ENCODE measurements around the gene PKIB.
A peak's percentile ranks its signal among the peaks of the same experiment; 100 is the strongest.
"Not testable (repeated sequence)": the region's sequence is repeated elsewhere in the genome, so short reads cannot be mapped to it uniquely, and the experiment has no call there.

PKIB gene, protein sequence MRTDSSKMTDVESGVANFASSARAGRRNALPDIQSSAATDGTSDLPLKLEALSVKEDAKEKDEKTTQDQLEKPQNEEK

DNA sequence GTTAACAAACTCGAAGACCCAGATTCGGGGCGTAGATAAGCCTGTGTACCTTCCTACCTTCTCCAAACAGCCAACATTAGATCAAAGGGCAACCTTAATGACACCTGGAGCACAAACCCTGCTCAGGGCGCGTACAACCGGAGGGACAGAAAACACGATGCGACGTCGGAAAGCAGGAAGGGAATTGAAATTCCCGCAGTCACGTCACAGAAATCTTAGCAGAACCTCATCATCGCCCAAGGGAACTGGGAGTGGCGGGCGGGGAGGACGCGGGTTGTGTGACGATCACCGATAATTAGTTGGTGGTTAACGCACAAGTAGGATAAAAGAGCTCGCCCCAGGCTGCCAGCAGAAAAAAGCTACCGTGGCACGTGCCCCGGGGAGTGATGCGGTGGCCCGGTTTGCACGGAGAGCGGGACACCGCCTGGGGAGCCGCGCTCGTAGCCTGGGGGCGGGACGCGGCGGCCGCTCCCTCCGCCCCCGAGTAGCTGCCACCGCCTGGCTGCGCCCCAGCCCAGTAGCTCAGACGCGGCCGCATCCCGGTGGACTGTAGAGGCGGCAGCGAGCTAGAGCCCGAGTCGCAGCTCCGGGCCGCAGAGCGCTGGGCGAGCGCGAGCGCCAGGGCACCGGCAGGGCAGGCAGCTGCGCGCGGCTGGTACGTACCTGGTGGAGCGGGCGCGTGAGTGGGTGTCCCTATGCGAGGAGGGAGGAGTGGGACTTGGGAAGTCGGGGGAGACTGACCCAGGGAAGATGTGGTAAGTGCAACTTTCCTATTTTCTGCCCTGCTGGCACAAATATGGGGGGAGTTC is at the start of gene PKIB:
PKIB (plus strand) TSS at position 525 of the 809 bp plus-strand sequence. CDS start 107,390 bp downstream, outside the sequence.
- DNase-seq, result peak; percentile 46 to 57

DNA sequence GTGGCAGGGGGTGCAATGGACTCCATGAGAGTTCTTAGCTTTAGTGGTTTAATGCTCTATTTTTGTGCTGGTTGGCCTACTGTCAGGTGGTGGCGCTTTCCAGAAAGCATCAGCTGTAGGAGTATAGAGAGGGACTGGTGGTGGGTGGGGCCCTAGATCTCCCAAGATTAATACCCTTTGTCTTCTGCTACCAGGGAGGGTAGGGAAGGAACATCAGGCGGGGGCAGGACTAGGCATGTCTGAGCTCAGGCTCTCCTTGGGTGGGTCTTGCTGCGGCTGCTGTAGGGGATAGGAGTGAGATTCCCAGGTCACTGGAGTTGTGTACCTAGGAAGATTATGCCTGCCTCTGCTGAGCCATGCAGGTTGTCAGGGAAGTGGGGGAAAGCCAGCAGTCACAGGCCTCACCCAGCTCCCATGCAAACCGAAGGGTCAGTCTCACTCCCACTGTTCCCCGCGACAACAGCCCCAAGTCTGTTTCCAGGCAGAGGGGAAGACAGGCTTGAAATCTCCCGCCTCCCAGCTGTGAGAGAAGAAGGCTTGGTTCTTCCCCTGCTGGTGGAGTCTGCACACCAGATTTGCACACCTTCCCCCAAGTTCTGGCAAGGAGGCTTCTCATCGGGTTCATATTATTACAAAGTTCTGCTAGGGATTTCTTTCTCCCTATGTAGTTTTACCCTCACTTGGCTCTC is 46.7 kb upstream of the PKIB start:
- DNase-seq, result no peak

DNA sequence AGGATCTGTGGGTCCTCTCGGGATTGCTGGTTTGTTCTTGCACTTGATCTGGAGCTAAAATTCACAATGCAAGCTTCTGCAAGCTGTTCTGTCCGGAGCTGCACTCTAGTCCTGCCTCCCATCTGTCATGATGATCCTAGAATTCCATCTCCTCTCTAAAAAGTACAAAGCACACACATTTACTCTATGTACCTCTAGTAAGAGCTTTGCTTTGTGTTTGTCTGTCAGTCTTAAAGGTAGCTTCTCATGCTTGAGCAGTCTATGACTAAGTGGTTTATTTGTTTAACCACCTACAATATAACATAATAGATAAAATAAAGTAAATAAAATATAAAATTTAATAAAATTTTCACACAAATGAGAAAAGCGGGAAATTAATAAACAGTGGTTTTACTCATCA is 46.0 kb upstream of the PKIB start:
- no peak for DNase-seq

DNA sequence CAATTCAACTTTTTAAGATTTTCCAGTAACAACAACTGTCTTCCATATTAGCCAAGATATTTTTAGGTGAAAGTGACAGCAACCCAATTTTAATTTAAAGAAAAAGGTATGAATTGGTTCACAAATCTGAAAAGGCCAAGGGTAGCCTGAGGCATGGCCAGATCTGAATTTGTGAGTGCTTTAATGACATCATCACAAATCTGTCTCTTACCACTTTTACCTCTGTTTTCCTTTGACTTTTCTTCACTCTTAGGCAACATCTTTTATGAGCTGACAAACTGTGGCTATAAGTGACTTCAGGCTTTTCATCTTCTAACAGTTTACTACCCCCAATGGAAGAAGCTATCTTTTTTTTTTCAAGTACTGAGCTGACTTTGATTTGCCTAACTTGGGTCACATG is 44.5 kb upstream of the PKIB start:
- no peak for DNase-seq

DNA sequence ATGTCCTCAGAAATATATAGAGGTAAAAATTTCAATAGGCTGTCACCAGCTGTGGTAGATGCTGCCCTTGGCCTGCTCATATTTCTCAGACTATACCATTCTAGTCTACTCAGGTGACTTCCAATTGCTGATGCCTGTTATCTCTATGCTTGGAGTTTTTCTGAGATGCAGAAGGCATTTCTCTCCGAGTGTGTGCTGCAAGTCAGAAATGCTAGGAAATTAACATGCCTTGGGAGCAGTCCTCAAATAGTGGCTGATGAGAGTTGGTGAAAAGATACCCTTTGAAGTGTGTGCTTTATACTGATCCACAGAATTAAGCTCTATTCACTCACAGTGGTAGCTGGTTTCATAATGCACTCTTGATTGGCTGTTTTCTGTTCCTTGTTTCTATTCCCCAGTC is 43.2 kb upstream of the PKIB start:
- no peak for DNase-seq

DNA sequence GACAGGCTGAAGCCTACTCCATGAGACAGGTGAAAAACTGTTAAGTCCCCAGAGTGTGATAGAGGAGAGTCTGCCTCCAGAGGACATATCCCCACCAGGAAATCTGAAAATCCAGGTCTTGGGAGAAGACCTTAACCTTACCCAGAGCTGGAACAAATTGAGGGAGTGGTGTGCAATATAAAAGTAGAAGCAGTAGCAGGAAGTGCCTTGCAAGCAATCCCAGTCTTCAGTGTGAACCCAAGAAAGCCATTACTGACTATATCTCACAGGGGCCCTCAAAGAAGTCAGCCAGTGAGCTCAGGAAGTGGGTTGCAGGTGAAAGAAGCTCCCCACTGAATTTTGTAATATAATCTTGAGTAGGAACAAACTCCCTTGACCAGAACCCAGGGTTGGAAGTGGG is 41.9 kb upstream of the PKIB start:
- no peak for DNase-seq

DNA sequence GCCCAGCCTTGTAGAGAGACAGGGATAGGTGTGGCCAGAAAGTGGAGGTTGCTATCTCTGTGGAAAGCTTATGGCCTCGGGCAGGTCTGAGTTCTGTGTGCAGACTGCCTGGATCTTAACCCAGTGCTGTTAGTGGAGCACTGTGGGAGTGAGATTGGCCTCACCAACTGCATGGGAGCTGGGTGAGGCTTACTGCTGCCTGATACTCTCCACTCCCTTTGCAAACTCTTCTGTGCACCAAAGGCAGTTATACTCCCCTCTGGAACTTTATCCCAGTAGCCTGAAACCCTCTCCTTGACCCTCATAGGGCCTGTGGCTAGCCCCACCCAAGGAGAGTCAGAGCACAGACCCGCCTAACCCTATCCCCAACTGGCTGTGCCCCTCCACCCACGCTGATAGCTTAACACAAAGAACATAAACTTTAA is 41.4 kb upstream of the PKIB start:
- no peak for DNase-seq

DNA sequence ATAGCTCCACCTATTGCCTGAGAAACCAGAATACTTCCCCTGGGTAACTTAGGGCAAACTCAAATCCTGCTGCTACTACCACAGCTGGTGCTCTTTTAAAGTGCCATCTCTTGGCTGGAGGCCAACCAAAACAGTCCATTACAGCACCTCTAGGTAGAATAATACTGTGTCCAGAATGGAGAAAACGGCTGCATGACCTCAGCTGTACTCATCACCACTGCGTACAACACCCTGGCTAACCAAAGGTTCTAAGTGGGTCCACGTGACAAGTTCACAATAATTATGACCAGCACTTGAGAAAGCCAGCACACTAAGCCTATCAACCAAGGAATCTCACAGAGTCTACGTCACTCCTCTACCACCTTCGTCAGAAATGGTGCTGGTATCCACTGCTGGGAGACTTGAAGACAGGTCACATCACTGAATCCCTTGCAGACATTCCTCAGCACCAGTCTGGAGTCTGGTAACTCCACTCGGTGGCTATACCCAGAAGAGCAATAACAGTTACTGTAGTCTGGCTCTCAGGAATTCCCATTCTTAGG is 40.9 kb upstream of the PKIB start:
- no peak for DNase-seq

DNA sequence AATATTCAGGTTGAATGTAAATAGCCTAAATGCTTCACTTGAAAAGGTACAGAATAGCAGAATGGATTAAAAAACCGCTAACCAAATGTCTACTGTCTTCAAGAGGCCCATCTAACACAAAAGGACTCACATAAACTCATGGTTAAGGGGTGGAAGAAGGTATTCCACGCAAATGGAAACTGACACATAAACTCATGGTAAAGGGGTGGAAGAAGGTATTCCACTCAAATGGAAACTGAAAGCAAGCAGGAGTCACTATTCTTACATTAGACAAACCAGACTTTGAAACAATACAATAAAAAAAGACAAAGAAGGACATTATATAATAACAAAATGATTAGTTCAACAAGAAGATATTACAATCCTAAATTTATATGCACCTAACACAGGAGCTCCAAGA is 38.3 kb upstream of the PKIB start:
- no peak for DNase-seq

DNA sequence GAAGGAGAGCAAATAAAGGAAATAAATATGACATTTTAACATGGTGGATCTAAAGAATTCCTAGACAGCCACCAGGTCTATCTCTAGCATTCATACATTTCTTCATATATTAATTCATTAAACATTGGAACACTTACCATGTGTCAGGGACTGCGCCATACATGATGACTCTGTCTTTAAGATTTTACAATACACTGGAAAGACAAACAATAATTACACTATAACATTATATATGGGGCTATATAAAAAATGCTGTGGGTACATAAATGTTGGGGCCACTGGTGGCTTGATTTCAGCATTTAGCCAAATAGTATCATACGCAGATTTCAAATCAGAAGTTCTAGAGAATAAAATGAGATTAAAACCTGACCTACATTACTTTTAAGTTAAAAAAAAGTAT is 33.3 kb upstream of the PKIB start:
- no peak for DNase-seq

DNA sequence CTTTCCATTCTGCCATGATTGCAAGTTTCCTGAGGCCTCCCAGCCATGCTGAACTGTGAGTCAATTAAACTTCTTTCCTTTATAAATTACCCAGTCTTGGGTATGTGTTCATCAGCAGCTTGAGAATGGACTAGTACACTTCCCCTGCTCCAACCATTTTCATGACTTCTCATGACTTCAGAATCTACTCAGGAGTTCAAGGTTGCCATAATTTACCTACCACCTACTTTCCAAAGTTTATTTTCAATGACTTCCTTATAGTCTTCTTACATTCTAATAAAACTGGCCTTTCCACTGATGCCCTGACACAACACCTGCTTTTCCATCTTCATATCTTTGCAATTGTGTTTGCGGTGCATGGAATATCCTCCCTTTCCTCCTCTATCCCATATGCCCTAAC is 31.2 kb upstream of the PKIB start:
- no peak for DNase-seq

DNA sequence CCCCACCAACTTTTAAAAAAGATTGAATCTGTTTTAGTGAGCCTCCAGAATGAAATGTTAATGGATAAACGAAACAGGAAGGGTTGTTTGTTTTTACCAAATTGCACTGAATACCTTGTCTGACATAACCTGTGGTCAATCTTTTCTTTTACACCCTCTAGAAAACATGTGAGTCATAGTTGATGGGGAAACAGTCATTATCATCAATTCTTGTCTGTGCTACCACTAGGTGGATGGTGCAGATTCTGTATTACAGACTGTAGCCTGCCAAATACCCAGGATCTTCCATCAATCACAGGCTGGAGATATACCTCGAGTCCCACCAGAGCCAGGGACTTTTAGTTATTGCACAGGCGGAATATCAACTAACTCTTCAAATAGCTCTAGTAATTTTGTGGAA is 29.5 kb upstream of the PKIB start:
- no peak for DNase-seq

DNA sequence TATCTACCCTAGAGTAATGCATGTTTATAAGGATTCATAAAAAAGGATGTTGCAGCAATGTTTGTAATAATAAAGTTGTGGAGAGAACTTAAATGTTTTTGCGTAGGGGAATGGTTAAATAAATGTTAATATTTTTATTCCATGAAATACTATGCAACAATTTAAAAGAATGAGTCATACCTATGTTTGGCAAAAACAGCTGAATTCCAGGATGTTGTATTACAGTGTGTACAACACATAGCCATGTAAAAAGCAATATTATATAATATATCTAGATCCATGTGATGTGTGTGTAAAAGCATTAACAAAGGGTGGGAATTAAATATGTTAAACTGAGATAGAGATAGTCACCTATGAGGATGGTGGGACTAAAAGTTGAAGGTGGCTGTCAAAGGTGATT is 21.1 kb upstream of the PKIB start:
- no peak for DNase-seq

DNA sequence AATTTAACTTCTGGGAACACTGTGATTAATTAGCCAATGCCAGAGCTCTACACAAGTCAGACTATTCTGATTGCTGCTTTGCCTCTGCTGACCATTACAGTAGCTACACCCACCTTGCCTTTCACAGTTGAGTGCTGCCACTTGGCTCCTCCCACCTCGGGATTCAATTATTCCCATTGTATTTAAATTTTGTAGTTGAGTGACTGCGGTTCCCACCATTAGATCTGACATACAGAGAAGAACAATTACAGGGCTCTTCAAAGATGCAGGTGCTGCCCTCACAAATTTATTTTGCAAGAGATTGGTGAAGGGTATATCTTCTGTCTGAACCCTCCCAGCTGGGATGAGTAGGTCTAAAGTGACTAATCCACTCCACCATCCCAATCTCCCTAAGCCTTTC is 11.9 kb upstream of the PKIB start:
- not testable (repeated sequence) for DNase-seq

DNA sequence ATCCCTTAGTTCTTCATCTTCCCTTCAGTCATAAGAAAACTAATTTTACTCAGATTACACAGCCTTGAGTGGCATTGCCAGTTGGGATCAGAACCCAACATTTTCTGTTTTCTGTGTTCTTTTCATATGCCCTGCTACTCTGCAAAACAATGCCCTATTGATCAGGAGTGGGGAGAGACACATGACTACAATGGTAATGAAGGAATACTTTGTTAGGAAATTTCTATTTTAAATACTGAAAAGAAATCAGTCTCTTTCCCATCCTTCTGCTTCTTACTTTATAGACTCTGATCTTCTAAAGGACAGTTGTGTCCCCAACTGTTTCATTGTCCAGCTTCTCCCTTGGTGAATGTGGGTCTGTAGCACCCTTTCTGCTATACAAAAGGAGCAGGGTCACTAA is 5.5 kb upstream of the PKIB start:
- DNase-seq, result no peak

DNA sequence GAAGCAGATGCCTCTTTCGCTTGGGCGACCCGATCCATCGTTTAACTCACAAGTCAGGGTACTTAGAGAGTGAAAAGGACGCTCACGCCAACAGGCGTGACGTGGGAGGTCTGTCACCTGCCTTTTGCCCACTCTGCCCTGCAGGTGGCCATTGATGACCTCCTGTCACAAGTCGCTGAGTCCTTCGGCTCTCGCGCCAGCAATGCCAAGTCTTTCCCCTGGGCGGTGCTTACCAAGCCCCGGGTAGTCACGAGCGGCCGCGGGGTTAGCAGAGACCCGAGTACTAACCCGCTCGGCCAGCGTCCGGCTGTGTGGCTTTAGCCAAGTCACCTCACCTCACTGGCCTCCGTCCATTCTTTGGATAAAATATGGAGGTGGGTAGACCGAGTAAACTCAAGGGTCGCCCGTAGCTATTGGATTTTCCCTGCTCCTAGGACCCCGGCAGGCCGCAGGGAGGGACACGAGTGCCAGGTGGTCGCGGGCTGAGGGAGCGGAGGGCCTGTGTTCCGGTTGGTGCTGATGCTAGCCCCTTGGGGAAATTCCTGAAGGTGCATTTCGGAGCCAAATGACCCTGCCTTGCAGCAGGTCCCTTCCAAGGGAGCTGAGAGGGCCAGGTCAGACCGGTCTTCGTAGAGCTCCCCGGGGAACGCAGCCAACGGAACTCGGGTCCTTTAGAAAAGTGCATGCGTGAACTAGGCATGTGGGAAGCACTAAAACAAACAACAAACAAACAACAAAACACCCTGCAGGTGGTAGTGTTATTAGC is 668 bp downstream of the PKIB start:
- peak in 1 of 2 experiments; percentile 46 for DNase-seq

DNA sequence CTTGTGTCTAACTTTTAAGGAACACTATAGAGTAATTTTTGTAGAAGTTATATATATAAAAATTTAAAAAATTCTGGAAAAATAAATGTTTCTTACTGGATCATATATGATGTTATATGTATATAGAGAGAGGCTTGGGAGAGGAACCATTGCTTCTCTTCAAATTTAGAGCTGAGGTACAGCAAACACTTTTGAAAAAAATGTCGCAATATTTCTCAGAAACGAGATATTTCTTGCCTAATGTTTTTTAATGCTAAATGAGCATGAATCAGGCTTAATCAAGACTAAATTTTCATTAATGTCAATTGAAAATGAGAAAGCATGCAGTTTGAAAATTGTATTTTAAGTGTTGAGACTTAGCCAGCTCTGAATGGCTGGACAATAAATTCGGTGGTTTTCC is 2.6 kb downstream of the PKIB start:
- no peak for DNase-seq

DNA sequence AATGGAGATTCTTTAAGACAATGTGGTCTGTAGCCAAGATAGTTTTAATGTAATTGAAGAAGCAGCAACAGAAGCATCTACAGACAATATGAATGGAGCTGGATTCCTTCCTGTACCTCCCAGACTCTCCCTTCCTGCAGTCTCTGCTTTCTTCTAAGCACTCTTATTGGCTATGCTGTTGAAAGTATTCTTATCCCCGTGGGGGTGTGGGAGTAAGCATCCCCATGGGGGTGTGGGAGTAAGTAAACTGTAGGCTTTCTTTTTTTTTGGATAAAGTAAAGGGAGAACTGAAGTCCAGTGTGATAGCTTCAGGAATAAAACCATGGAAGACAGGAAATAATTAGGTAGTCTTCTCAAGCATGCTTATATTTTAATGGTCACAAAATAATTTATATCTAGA is 4.1 kb downstream of the PKIB start:
- DNase-seq, result no peak

DNA sequence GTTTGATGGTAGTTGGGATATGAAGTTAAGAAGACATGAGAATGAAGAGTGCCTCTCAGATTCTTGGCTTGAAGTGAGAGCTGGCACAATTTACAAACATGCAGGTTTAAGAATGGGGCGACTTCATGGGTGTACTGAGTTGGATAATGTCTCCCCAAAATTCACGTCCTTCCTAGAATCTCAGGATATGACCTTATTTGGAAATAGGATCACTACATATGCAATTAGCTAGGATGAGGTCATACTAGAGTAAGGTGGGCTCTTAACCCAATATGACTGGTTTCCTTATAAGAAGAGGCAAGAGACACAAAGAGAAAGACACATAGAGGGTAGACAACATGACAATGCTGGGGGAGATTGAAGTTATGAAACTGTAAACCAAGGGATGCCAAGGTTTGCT is 5.2 kb downstream of the PKIB start:
- DNase-seq, result no peak

DNA sequence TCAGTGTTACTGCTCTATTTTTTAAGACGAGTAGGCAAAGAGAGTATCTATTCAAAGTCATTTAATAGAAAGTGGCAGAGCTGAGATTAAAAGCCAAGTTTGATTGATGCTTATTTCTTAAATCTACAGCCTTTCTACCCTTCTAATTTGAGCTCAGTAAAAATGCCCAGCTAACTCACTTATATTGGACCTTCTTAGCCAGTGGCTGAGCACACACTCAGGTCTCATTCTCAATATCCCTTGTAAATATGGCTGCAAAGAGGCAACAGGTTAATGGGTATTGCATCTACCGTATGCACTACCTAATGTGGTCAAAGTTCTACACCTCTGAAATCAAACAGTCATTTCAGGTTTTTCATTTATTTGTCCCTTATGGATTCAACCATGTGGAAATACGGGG is 6.7 kb downstream of the PKIB start:
- DNase-seq, result no peak

DNA sequence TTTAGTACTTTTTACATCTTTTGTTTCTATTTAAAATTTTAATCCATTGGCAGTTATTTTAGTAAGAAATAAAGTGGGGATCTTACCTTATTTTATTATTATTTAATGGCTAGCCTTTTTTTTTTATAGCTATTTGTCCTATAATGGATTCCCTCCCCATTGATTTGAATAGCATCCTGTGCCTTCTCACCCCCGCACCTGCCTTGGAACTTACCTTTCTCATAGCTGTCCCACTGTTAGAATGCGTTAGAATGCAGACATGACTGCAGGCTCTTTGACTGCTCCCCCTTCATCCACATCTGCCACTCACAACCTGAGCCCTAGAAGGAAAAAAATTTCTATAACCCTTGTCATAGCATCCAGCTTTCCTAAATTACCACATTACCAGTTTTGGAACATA is 9.1 kb downstream of the PKIB start:
- DNase-seq, result no peak

DNA sequence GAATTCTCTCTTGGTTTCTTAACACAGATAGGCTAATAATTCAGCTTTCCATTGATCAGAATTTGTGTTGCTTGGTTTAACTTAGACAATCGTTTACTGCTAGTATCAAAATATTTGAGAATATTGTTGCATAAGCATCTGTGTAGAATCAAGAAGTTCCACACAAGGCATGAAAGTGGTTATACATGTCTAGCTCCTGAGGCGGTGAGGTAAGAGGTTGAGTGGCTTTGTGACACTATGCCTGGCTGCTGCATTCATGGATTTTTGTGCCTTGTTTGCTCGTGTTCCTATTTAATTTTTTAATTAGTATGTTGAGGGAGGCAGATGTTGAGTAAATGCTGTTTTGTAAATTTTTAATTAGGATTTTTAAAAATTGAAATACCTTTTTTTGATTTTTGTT is 10.2 kb downstream of the PKIB start:
- DNase-seq, result no peak

DNA sequence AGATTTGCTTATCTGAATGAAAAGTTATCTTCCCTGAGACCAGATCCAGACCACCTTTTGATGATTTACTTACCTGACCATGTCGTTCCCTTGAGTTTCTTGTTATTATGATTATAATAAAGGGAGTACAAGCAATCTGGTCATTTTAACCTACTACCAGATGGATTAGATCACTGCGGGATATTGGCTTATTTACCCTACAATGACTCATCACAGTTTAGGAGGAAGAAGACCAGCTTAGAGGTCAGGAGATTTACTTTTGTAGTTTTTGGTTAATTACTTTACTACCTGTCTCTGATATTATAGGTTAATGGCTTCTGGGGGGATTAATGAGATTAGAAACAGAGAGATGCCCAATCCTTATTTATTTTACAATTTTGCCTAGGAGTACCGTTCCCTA is 10.7 kb downstream of the PKIB start:
- no peak for DNase-seq

Measured in NCI-H187 (cell line).